ENCODE results near the gene TMEM245.

- no peak for TF ChIP-seq GATA3 (IDR thresholded peaks at IDR 0.05; ENCODE audit: low read depth, low read length)
- no peak for TF ChIP-seq GATA2 (IDR thresholded peaks at IDR 0.05; ENCODE audit: low read depth, low read length)
Measured at GRCh38 chr9:109040571-109040970, 79.2 kb downstream of the TMEM245 start.

Data from SH-SY5Y (cell line).